Left ventricle myocardium superior (tissue), 1 donor: Measurements from ENCODE around the gene COBLL1. TPM values are rescaled to one million over a fixed set of nuclear protein-coding genes. Genes with fewer than 3 reads are reported as not detected.
A peak's percentile ranks its signal among the peaks of the same experiment; 100 is the strongest.

ENCODE experiments used
- ATAC-seq: fragments of 200-7000 bp; cut with Tn5 transposase; one replicate; pipeline ENCODE4 v1.9.1; 2020; ENCODE audit warnings: mild to moderate bottlenecking, moderate library complexity
- DNase-seq: peaks from one replicate; pipeline ENCODE4 v3.0.0-alpha.2; 2020
- intact Hi-C: fragments of 100-400 bp; cut with micrococcal nuclease; formaldehyde crosslinking; loops from one replicate; pipeline ENCODE4 v1.11.0; 2022
- total RNA-seq: library from RNA; stranded (reverse); fragmentation: NEBNext Ultra II Directional; extraction: Animal tissue kit (Norgen Biotek cat#: 25700); gene quantifications from one replicate; pipeline ENCODE4 v1.2.1, GENCODE V29; 2021
- donor health status: DM: no; HTN: yes; CAD: no; lungs with severe emphysema.

The COBLL1 gene
- total RNA-seq, 1 donor from 2014 or later, result 17.0 TPM

GRCh38 chr2:164826293-164827243 lies 15.1 kb downstream of the COBLL1 start:
- intact Hi-C loops, result no loop called here
- DNase-seq (peak; percentile 56), ATAC-seq (peak; percentile 98)

GRCh38 chr2:164824872-164825271 lies 16.8 kb downstream of the COBLL1 start:
- no peak for ATAC-seq
- intact Hi-C loops, result no loop called here
- no peak for DNase-seq

GRCh38 chr2:164823126-164823525 lies 18.5 kb downstream of the COBLL1 start:
- DNase-seq, result no peak
- intact Hi-C loops, result no loop called here
- no peak for ATAC-seq

- DNase-seq (no peak), ATAC-seq (no peak)
- intact Hi-C loops, result no loop called here
These were observed 20.3 kb downstream of the COBLL1 start for GRCh38 chr2:164821338-164821737.

- intact Hi-C loops, result no loop called here
- DNase-seq (no peak), ATAC-seq (no peak)
These were observed 23.2 kb downstream of the COBLL1 start for GRCh38 chr2:164818149-164819136.

- intact Hi-C loops, result no loop called here
- ATAC-seq (no peak), DNase-seq (no peak)
These were observed 24.7 kb downstream of the COBLL1 start for GRCh38 chr2:164816900-164817299.

- intact Hi-C loops, result no loop called here
These were observed 25.6 kb downstream of the COBLL1 start for GRCh38 chr2:164816046-164816445.

GRCh38 chr2:164815071-164815793 lies 26.4 kb downstream of the COBLL1 start:
- intact Hi-C loops, result no loop called here
- ATAC-seq (no peak), DNase-seq (no peak)

More at GRCh38 chr2:164816046-164816445, 25.6 kb downstream of the COBLL1 start:
- no peak for DNase-seq
- ATAC-seq, result no peak

GRCh38 chr2:164813535-164813934 lies 28.1 kb downstream of the COBLL1 start:
- ATAC-seq, result no peak
- no peak for DNase-seq
- intact Hi-C loops, result no loop called here

- intact Hi-C loops, result no loop called here
- DNase-seq (no peak), ATAC-seq (peak; percentile 31)
These were observed 29.2 kb downstream of the COBLL1 start for GRCh38 chr2:164812378-164812777.

GRCh38 chr2:164811819-164812218 lies 29.8 kb downstream of the COBLL1 start:
- ATAC-seq, result no peak
- no peak for DNase-seq
- intact Hi-C loops, result no loop called here

- ATAC-seq, result no peak
- intact Hi-C loops, result no loop called here
- DNase-seq, result no peak
These were observed 30.8 kb downstream of the COBLL1 start for GRCh38 chr2:164810843-164811242.

- no peak for DNase-seq
- intact Hi-C loops, result no loop called here
- no peak for ATAC-seq
These were observed 32.8 kb downstream of the COBLL1 start for GRCh38 chr2:164808776-164809175.

- ATAC-seq (peak; percentile 42), DNase-seq (no peak)
- intact Hi-C loops, result no loop called here
These were observed 37.7 kb downstream of the COBLL1 start for GRCh38 chr2:164803776-164804466.

- DNase-seq, result no peak
- no peak for ATAC-seq
- intact Hi-C loops, result no loop called here
These were observed 39.4 kb downstream of the COBLL1 start for GRCh38 chr2:164802095-164802707.

- DNase-seq (no peak), ATAC-seq (no peak)
- intact Hi-C loops, result no loop called here
These were observed 41.1 kb downstream of the COBLL1 start for GRCh38 chr2:164800572-164800971.

GRCh38 chr2:164797627-164798026 lies 44.0 kb downstream of the COBLL1 start:
- intact Hi-C loops, result no loop called here
- ATAC-seq, result no peak

GRCh38 chr2:164796999-164797398 lies 44.6 kb downstream of the COBLL1 start:
- intact Hi-C loops, result no loop called here
- ATAC-seq, result no peak
- no peak for DNase-seq

More at GRCh38 chr2:164797627-164798026, 44.0 kb downstream of the COBLL1 start:
- DNase-seq, result no peak
